Activated naive CD4-positive, alpha-beta T cell treated with anti-CD3 and anti-CD28 coated beads for 36 hours (primary cell): ENCODE results near the gene RBBP8. TPM values are rescaled to one million over a fixed set of nuclear protein-coding genes. Genes with fewer than 3 reads are reported as not detected.

Experiments
- CTCF ChIA-PET: fragments of 350-600 bp; sonication (Branson Sonifier 250); formaldehyde crosslinking; loops from one replicate; lab custom pipeline; 2021; ENCODE audit warnings: antibody characterized with exemption; lab: Charles Lee
- DNase-seq: peaks from one replicate; pipeline ENCODE4 v3.0.0-alpha.2; 2020
- H3K27ac Mint-ChIP-seq: one replicate; pipeline ENCODE4 v1.8.0; 2021; ENCODE audit warnings: mild to moderate bottlenecking, mixed read lengths
- H3K27me3 Mint-ChIP-seq: one replicate; pipeline ENCODE4 v1.8.0; 2021; ENCODE audit warnings: low read depth, mixed read lengths
- H3K36me3 Mint-ChIP-seq: one replicate; pipeline ENCODE4 v1.8.0; 2021; ENCODE audit warnings: low read depth, mixed read lengths
- H3K4me1 Mint-ChIP-seq: one replicate; pipeline ENCODE4 v1.8.0; 2021; ENCODE audit warnings: low read depth, mixed read lengths
- H3K4me3 Mint-ChIP-seq: one replicate; pipeline ENCODE4 v1.8.0; 2021; ENCODE audit warnings: mild to moderate bottlenecking, moderate library complexity, mixed read lengths
- H3K9me3 Mint-ChIP-seq: one replicate; pipeline ENCODE4 v1.8.0; 2021; ENCODE audit warnings: mixed read lengths
- intact Hi-C: fragments of 100-400 bp; cut with micrococcal nuclease; formaldehyde crosslinking; loops from one replicate; pipeline ENCODE4 v1.15.1; 2023
- total RNA-seq, 2 experiments: library from RNA; stranded (reverse); gene quantifications; one replicate each; pipeline ENCODE4 v1.2.3, GENCODE V29; 2021

RBBP8 gene
- total RNA-seq, 2 experiments from 2014 or later = 77.7 to 83.7 TPM

DNA sequence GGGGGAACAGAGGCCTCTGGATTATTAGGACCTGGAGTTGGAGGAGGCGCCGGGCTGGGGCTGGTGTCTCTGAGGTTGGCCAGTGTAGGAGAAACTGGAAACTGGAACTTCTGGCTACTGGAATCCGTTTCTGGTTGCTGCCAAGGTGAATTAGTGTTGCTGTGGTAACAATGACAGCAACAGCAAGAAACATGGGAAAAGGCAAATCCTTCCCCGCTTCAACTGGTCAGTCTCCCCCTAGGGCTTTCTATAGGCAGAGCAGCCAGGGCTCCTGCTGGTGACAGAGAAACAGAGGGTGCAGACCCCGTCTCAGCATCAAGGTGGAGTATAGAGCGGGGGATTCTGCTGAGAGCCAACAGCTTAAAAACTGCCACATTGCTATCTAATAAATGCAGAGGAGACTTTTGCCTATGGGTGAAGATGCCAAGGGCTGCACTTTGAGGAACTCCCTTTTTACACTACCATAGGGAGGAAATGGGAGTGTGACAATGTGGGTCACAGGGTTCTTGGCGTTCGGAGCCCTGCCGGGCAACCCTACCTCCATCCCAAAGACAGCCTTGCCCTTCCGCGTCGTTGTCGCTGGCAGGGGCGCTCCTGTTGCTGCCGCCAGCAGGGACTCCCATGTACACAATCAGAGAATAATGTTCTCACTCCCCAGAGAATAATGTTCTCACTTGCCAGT is 120.8 kb downstream of the RBBP8 start:
- no peaks in the 10 kb centered on the region for H3K9me3 Mint-ChIP-seq
- H3K4me3 Mint-ChIP-seq = no peak overlapping the region
- intact Hi-C loops = no loop called here
- no peak overlapping the region for H3K27ac Mint-ChIP-seq
- CTCF ChIA-PET = interaction anchor here (0.6 kb wide), 1 partner anchor 33 kb away, joined by 3 read pairs; no protein-coding TSS in a partner anchor
- H3K36me3 Mint-ChIP-seq = no peaks in the 10 kb centered on the region
- DNase-seq = no peak
- peaks cover 14% of the 10 kb centered on the region for H3K4me1 Mint-ChIP-seq
- no peaks in the 10 kb centered on the region for H3K27me3 Mint-ChIP-seq

DNA sequence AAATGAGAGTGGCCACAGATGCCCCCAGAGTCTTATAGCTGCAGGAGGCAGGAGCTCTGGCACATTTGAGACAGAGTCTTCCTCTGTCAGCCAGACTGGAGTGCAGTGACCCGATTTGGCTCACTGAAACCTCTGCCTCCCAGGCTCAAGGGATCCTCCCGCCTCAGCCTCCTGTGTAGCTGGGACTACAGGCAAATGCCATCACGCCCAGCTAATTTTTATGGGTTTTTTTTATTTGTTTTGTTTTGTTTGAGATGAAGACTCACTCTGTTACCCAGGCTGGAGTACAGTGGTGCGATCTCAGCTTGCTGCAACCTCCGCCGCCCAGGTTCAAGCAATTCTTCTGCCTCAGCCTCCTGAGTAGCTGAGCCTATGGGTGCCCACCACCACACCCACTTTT is 121.4 kb downstream of the RBBP8 start:
- Mint-ChIP-seq H3K9me3 (no peaks in the 10 kb centered on the region), H3K4me3 (no peak overlapping the region), H3K27me3 (no peaks in the 10 kb centered on the region), H3K36me3 (no peaks in the 10 kb centered on the region), H3K4me1 (peaks cover 10% of the 10 kb centered on the region), H3K27ac (no peak overlapping the region)
- DNase-seq = no peak
- CTCF ChIA-PET = interaction anchor here (0.6 kb wide), 1 partner anchor 32 kb away, joined by 3 read pairs; no protein-coding TSS in a partner anchor
- intact Hi-C loops = no loop called here

DNA sequence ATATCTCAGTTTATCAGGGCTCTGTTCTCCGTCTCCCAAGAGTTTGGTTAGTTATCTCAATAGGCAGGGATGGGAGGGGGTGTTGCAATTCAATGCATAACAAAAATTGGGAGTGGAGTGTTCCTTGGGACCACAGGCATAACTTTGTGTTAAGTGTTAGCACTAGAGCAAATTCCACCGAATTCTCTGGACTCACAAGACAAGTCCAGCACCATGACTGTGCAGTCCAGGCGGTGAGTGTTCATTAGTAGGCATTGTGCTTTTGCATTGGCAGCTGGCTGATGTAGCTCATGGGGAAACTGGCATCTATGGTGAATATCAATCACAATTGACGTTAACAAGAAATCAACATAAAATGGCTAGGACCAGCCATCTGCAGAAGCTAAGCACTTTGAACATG is 123.2 kb downstream of the RBBP8 start:
- no peak for DNase-seq
- Mint-ChIP-seq H3K4me3 (no peak overlapping the region), H3K9me3 (no peaks in the 10 kb centered on the region), H3K27me3 (no peaks in the 10 kb centered on the region), H3K27ac (no peak overlapping the region), H3K4me1 (no peaks in the 10 kb centered on the region), H3K36me3 (no peaks in the 10 kb centered on the region)
- intact Hi-C loops = no loop called here
- CTCF ChIA-PET = no interaction called here

DNA sequence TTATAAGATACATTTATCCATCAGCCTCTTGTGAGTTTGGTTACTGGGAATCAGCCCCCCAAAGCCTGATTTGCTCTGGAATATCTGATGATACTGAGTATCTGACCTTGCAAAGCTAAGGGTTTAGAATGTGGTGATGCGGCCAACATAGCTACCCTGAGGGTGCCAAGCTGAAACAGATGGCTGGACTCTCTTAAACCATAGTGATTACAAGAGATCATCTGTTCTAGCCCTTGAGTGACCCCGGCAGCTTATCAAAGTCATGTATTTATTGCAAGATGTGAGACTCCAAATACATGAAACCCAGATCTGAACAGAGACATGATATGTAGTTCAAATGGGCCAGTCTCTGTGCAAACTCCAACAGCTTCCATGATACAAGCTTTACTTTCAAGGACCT is 124.0 kb downstream of the RBBP8 start:
- Mint-ChIP-seq H3K4me3 (no peak overlapping the region), H3K9me3 (no peaks in the 10 kb centered on the region), H3K27ac (no peak overlapping the region), H3K36me3 (no peaks in the 10 kb centered on the region), H3K27me3 (no peaks in the 10 kb centered on the region), H3K4me1 (no peaks in the 10 kb centered on the region)
- CTCF ChIA-PET = interaction anchor here (0.5 kb wide), 1 partner anchor 913 kb away, joined by 3 read pairs; no protein-coding TSS in a partner anchor
- no peak for DNase-seq
- intact Hi-C loops = no loop called here

DNA sequence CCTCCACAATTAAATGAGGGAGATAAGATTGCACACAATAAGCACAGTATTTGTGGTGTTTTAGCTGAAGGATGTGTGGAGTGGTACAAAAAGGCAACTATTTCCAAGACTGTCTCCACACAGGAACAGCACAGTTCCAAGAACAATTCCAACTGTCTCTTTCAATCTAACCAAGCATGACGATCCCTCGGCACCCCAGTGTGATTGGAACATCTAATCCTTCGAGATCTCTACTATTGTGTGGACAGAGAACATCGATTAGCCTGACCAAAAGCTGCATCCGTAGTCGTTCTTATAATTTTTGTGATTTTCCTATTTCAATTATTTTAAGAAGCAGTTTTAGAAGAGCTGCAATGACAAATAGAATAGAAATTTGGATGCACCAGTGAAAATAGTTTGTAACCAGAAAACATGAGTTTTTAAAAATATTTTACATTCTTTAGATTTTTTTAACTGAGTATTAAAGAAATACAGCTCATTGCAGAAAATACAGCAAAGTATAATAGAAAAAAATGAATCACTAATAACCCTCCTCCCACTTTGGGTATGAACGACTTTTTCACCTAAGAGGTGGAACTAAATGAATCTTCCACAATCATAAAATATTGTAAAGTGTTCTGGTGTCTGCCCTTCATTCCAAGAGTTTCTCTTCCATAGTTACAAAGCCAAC is 125.8 kb downstream of the RBBP8 start:
- no peak overlapping the region for H3K4me3 Mint-ChIP-seq
- CTCF ChIA-PET = interaction anchor here (0.7 to 1.0 kb wide), 2 partner anchors 9 to 18 kb away, joined by 3 read pairs; no protein-coding TSS in a partner anchor
- intact Hi-C loops = no loop called here
- no peak overlapping the region for H3K27ac Mint-ChIP-seq
- H3K36me3 Mint-ChIP-seq = no peaks in the 10 kb centered on the region
- no peaks in the 10 kb centered on the region for H3K27me3 Mint-ChIP-seq
- DNase-seq = no peak
- peaks cover 6% of the 10 kb centered on the region for H3K9me3 Mint-ChIP-seq
- H3K4me1 Mint-ChIP-seq = no peaks in the 10 kb centered on the region

DNA sequence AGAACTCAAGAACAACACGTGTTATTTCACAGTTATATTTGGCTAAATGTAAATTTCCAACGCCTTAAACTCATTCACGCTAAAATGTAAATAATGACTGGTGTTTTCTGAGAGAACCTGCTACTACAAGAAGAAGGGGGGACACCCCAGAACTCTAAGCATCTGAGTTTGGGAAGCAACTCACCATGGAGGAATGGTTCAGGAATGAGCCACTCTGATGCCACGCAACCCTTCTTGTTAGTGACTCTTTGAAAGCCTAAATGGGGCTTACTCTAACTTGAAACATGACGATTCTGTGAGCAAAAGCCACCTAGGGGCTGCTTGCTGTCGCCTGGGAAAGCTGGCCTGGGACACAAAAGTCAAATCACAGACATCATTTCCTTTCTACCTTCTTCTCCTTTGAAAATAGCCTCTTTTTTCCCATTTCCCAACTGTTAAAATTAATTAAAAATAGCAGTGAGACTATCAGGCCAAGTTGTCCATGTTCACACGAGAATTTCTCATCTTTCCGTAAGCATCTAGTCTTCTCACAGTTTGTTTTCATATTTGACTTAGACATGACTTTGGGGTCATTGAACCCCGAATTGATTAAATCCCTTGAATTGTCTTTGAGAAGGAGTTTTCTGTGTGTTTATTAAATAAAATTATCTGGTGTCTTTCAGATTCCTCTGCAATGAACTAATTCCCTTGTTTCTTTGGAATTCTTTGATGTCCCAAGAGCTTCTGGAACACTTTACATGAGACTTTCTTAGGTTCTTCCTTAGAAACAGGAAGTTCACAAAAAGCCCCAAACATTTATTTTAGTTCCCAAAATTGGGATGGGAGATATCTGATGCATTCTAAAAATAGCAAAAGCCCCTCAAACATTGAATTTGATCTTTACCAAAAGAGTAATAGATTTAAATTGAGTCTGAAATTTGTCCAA is 126.7 kb downstream of the RBBP8 start:
- CTCF ChIA-PET = no interaction called here
- no peak overlapping the region for H3K4me3 Mint-ChIP-seq
- H3K27ac Mint-ChIP-seq = no peak overlapping the region
- intact Hi-C loops = no loop called here
- no peaks in the 10 kb centered on the region for H3K4me1 Mint-ChIP-seq
- no peaks in the 10 kb centered on the region for H3K27me3 Mint-ChIP-seq
- H3K9me3 Mint-ChIP-seq = peaks cover 6% of the 10 kb centered on the region
- H3K36me3 Mint-ChIP-seq = no peaks in the 10 kb centered on the region
- DNase-seq = no peak

DNA sequence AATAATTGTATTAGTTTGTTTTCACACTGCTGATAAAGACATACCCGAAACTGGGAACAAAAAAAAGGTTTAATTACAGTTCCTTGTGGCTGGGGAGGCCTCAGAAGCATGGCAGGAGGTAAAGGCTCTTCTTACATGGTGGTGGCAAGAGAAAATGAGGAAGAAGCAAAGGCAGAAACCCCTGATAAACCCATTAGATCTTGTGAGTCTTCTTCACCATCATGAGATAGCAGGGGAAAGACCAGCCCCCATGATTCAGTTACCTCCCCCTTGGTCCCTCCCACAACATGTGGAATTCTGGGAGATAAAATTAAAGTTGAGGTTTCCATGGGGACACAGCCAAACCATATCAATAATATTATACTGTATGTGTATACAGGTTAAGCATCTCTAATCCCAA is 128.9 kb downstream of the RBBP8 start:
- Mint-ChIP-seq H3K4me1 (peaks cover under 1% of the 10 kb centered on the region), H3K4me3 (no peak overlapping the region), H3K9me3 (peaks cover 6% of the 10 kb centered on the region), H3K36me3 (no peaks in the 10 kb centered on the region), H3K27me3 (no peaks in the 10 kb centered on the region), H3K27ac (no peak overlapping the region)
- intact Hi-C loops = no loop called here
- DNase-seq = no peak
- CTCF ChIA-PET = no interaction called here

DNA sequence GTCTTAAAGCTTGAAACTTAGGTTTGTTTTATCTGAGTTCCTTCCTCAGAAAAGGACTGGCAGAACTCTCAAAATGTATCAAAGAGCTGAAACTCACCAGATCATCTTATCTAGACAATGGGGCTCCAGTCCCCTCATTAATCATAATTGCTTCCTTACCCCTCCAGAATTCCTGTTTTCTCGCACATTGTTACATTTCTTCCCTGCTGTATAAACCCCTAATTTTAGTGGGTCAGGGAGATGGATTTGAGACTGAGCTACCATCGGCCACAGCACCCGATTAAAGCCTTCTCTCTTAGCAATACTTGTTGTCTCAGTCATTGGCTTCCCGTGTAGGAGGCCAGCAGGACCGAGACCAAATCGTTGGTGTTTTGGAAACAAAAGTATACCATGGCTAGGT is 130.4 kb downstream of the RBBP8 start:
- intact Hi-C loops = no loop called here
- CTCF ChIA-PET = no interaction called here

DNA sequence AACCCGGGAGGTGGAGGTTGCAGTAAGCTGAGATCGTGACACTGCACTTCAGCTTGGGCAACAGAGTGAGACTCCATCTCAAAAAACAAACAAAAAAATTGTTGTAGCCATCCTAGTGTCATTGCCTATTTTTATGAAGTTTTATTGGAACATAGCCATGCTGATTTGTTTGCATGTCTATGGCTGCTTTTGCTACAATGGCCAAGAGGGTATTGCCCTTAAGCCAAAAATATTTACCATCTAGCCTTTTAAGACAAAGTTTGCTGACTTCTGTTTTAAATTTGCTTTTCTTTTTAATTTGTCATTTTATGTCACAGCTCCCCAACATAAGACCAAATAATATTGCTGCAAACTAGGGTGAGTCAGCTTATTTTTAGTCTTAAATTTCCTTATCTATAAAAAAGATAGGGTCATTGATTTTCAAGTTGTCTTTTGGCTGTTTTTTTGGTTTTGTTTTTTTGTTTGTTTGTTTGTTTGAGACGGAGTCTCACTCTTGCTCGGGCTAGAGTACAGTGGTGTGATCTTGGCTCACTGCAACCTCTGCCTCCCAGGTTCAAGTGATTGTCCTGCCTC is 132.2 kb downstream of the RBBP8 start:
- CTCF ChIA-PET = interaction anchor here (1.2 kb wide), 1 partner anchor 65 kb away, joined by 3 read pairs; no protein-coding TSS in a partner anchor
- intact Hi-C loops = no loop called here
- Mint-ChIP-seq H3K4me3 (no peak overlapping the region), H3K9me3 (peaks cover 9% of the 10 kb centered on the region), H3K27me3 (no peaks in the 10 kb centered on the region), H3K36me3 (no peaks in the 10 kb centered on the region), H3K27ac (no peak overlapping the region), H3K4me1 (peaks cover 26% of the 10 kb centered on the region)
- no peak for DNase-seq

More for the DNA sequence above, 130.4 kb downstream of the RBBP8 start:
- Mint-ChIP-seq H3K4me3 (no peak overlapping the region), H3K9me3 (peaks cover 9% of the 10 kb centered on the region), H3K4me1 (peaks cover 10% of the 10 kb centered on the region), H3K36me3 (no peaks in the 10 kb centered on the region), H3K27ac (no peak overlapping the region), H3K27me3 (no peaks in the 10 kb centered on the region)
- DNase-seq = no peak

DNA sequence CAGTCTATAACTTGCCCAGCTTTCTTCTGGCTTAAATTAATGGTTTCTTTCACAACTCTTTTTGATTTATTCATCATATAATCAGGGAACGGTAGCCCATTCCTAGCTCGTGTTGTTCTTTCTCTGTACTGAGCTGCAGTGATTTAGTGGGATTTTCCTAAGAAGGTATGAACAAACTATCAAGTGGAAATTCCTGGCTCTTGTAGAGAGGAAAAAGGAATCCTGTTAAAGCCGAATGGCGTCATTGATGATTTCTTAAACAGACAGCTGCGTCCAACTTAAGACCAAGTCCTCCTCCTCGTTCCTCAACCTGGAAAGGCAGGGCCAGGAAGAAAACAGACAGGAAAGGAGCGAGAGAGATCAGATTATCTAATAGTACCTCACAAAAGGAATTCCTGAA is 132.9 kb downstream of the RBBP8 start:
- no peaks in the 10 kb centered on the region for H3K36me3 Mint-ChIP-seq
- no peak for DNase-seq
- peaks cover 33% of the 10 kb centered on the region for H3K4me1 Mint-ChIP-seq
- intact Hi-C loops = no loop called here
- H3K4me3 Mint-ChIP-seq = no peak overlapping the region
- no peaks in the 10 kb centered on the region for H3K27me3 Mint-ChIP-seq
- no peak overlapping the region for H3K27ac Mint-ChIP-seq
- CTCF ChIA-PET = interaction anchor here (0.6 to 1.2 kb wide), 2 partner anchors 17 to 65 kb away, joined by 3 read pairs; no protein-coding TSS in a partner anchor
- peaks cover 9% of the 10 kb centered on the region for H3K9me3 Mint-ChIP-seq

DNA sequence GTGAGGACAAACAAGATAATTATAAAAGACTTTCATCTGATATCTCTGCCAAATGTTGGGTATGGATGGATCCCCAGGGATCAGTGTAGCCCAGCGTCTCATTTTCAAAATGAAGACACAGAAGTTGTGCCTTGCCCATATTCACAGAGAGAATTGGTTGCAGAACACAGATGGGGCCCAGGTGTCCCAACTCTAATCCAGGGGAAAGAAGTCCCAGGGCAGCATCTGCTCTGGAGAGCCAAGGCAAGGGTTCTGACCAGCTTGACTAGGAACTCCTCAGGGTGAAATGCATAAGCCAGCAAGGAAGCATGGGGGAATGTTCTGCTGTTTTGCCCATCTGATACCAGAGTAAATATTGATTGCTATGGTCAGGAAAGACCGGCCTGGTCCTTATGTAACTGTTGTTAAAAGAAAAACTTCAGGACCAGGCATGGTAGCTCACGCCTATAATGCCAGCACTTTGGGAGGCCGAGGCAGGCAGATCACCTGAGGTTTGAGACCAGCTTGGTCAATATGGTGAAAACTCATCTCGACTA is 133.4 kb downstream of the RBBP8 start:
- Mint-ChIP-seq H3K36me3 (no peaks in the 10 kb centered on the region), H3K4me1 (peaks cover 38% of the 10 kb centered on the region), H3K4me3 (no peak overlapping the region), H3K27ac (no peak overlapping the region), H3K27me3 (no peaks in the 10 kb centered on the region), H3K9me3 (peaks cover 9% of the 10 kb centered on the region)
- no peak for DNase-seq
- CTCF ChIA-PET = interaction anchor here (0.6 kb wide), 1 partner anchor 17 kb away, joined by 3 read pairs; no protein-coding TSS in a partner anchor
- intact Hi-C loops = no loop called here
